ENCODE data around the gene LPIN1.
"Not testable (repeated sequence)": the region's sequence is repeated elsewhere in the genome, so short reads cannot be mapped to it uniquely, and the experiment has no call there.

LPIN1 gene

GRCh38 chr2:11720752-11721151 is 25.7 kb upstream of the LPIN1 start:
- ATAC-seq (replicated peaks; ENCODE audit: extremely low read depth, poor library complexity, severe bottlenecking): no peak
- Mint-ChIP-seq H3K4me3 (no peak overlapping the region), H3K27me3 (peaks cover 77% of the 10 kb centered on the region)

GRCh38 chr2:11722292-11723060 is 24.0 kb upstream of the LPIN1 start:
- H3K4me1 Mint-ChIP-seq: peaks cover 8% of the 10 kb centered on the region
- no peak overlapping the region for H3K4me3 Mint-ChIP-seq
- no peak for ATAC-seq (replicated peaks; ENCODE audit: extremely low read depth, poor library complexity, severe bottlenecking)
- H3K27me3 Mint-ChIP-seq: peaks cover 77% of the 10 kb centered on the region
- no peaks in the 10 kb centered on the region for H3K9me3 Mint-ChIP-seq
- H3K36me3 Mint-ChIP-seq (ENCODE audit: insufficient read depth): peaks cover 2% of the 10 kb centered on the region
- H3K27ac Mint-ChIP-seq (ENCODE audit: low read depth): no peak overlapping the region
- DNase-seq (ENCODE audit: low spot score in 2 of 2): no peak

More at GRCh38 chr2:11720752-11721151, 25.7 kb upstream of the LPIN1 start:
- Mint-ChIP-seq H3K36me3 (ENCODE audit: insufficient read depth) (peaks cover 2% of the 10 kb centered on the region), H3K4me1 (peaks cover 8% of the 10 kb centered on the region), H3K27ac (ENCODE audit: low read depth) (no peak overlapping the region), H3K9me3 (no peaks in the 10 kb centered on the region)
- no peak for DNase-seq (ENCODE audit: low spot score in 2 of 2)

- peaks cover 8% of the 10 kb centered on the region for H3K4me1 Mint-ChIP-seq
- no peaks in the 10 kb centered on the region for H3K9me3 Mint-ChIP-seq
- peaks cover 74% of the 10 kb centered on the region for H3K27me3 Mint-ChIP-seq
- no peak overlapping the region for H3K4me3 Mint-ChIP-seq
- no peak for DNase-seq (ENCODE audit: low spot score in 2 of 2)
- no peak overlapping the region for H3K27ac Mint-ChIP-seq (ENCODE audit: low read depth)
- no peak for ATAC-seq (replicated peaks; ENCODE audit: extremely low read depth, poor library complexity, severe bottlenecking)
- H3K36me3 Mint-ChIP-seq (ENCODE audit: insufficient read depth): peaks cover 2% of the 10 kb centered on the region
Measured at GRCh38 chr2:11723061-11723371, 23.4 kb upstream of the LPIN1 start.

- peaks cover 2% of the 10 kb centered on the region for H3K36me3 Mint-ChIP-seq (ENCODE audit: insufficient read depth)
- H3K27me3 Mint-ChIP-seq: peaks cover 62% of the 10 kb centered on the region
- ATAC-seq (replicated peaks; ENCODE audit: extremely low read depth, poor library complexity, severe bottlenecking) (no peak), DNase-seq (ENCODE audit: low spot score in 2 of 2) (no peak)
- peaks cover 8% of the 10 kb centered on the region for H3K4me1 Mint-ChIP-seq
- H3K27ac Mint-ChIP-seq (ENCODE audit: low read depth): no peak overlapping the region
- no peak overlapping the region for H3K4me3 Mint-ChIP-seq
- no peaks in the 10 kb centered on the region for H3K9me3 Mint-ChIP-seq
Measured at GRCh38 chr2:11724151-11724550, 22.3 kb upstream of the LPIN1 start.

GRCh38 chr2:11726384-11726783 is 20.0 kb upstream of the LPIN1 start:
- H3K27me3 Mint-ChIP-seq: peaks cover 54% of the 10 kb centered on the region
- no peaks in the 10 kb centered on the region for H3K4me1 Mint-ChIP-seq
- H3K4me3 Mint-ChIP-seq: no peak overlapping the region
- H3K27ac Mint-ChIP-seq (ENCODE audit: low read depth): no peak overlapping the region
- ATAC-seq (replicated peaks; ENCODE audit: extremely low read depth, poor library complexity, severe bottlenecking): no peak
- no peak for DNase-seq (ENCODE audit: low spot score in 2 of 2)
- peaks cover 1% of the 10 kb centered on the region for H3K36me3 Mint-ChIP-seq (ENCODE audit: insufficient read depth)
- H3K9me3 Mint-ChIP-seq: no peaks in the 10 kb centered on the region

GRCh38 chr2:11729362-11730212 is 16.8 kb upstream of the LPIN1 start:
- ATAC-seq (replicated peaks; ENCODE audit: extremely low read depth, poor library complexity, severe bottlenecking) (no peak), DNase-seq (ENCODE audit: low spot score in 2 of 2) (no peak)
- Mint-ChIP-seq H3K27me3 (peaks cover 67% of the 10 kb centered on the region), H3K4me1 (no peaks in the 10 kb centered on the region), H3K36me3 (ENCODE audit: insufficient read depth) (peaks cover 1% of the 10 kb centered on the region), H3K4me3 (no peak overlapping the region), H3K27ac (ENCODE audit: low read depth) (no peak overlapping the region), H3K9me3 (no peaks in the 10 kb centered on the region)

- not testable (repeated sequence) for ATAC-seq (replicated peaks; ENCODE audit: extremely low read depth, poor library complexity, severe bottlenecking); H3K4me3 Mint-ChIP-seq; H3K9me3 Mint-ChIP-seq; H3K27ac Mint-ChIP-seq (ENCODE audit: low read depth); DNase-seq (ENCODE audit: low spot score in 2 of 2); H3K36me3 Mint-ChIP-seq (ENCODE audit: insufficient read depth); H3K4me1 Mint-ChIP-seq
- H3K27me3 Mint-ChIP-seq: peaks cover 58% of the 10 kb centered on the region
Measured at GRCh38 chr2:11731214-11731984, 15.0 kb upstream of the LPIN1 start.

- Mint-ChIP-seq H3K4me3 (no peak overlapping the region), H3K27me3 (peaks cover 47% of the 10 kb centered on the region), H3K36me3 (ENCODE audit: insufficient read depth) (peaks cover 1% of the 10 kb centered on the region), H3K4me1 (no peaks in the 10 kb centered on the region), H3K9me3 (no peaks in the 10 kb centered on the region), H3K27ac (ENCODE audit: low read depth) (no peak overlapping the region)
- no peak for DNase-seq (ENCODE audit: low spot score in 2 of 2)
- no peak for ATAC-seq (replicated peaks; ENCODE audit: extremely low read depth, poor library complexity, severe bottlenecking)
Measured at GRCh38 chr2:11732587-11732986, 13.8 kb upstream of the LPIN1 start.

GRCh38 chr2:11737852-11738251 is 8.6 kb upstream of the LPIN1 start:
- H3K27me3 Mint-ChIP-seq: peaks cover 17% of the 10 kb centered on the region
- not testable (repeated sequence) for H3K9me3 Mint-ChIP-seq; H3K4me3 Mint-ChIP-seq; H3K36me3 Mint-ChIP-seq (ENCODE audit: insufficient read depth); H3K27ac Mint-ChIP-seq (ENCODE audit: low read depth); H3K4me1 Mint-ChIP-seq; ATAC-seq (replicated peaks; ENCODE audit: extremely low read depth, poor library complexity, severe bottlenecking); DNase-seq (ENCODE audit: low spot score in 2 of 2)

- Mint-ChIP-seq H3K9me3 (no peaks in the 10 kb centered on the region), H3K27ac (ENCODE audit: low read depth) (no peak overlapping the region), H3K36me3 (ENCODE audit: insufficient read depth) (no peaks in the 10 kb centered on the region), H3K27me3 (peaks cover 8% of the 10 kb centered on the region), H3K4me1 (peaks cover 12% of the 10 kb centered on the region), H3K4me3 (no peak overlapping the region)
- ATAC-seq (replicated peaks; ENCODE audit: extremely low read depth, poor library complexity, severe bottlenecking) (peak; percentile 60), DNase-seq (ENCODE audit: low spot score in 2 of 2) (no peak)
Measured at GRCh38 chr2:11738589-11739436, 7.6 kb upstream of the LPIN1 start.

GRCh38 chr2:11740723-11741122 is 5.7 kb upstream of the LPIN1 start:
- Mint-ChIP-seq H3K4me1 (peaks cover 24% of the 10 kb centered on the region), H3K27ac (ENCODE audit: low read depth) (no peak overlapping the region)

GRCh38 chr2:11742317-11742701 is 4.1 kb upstream of the LPIN1 start:
- Mint-ChIP-seq H3K4me3 (no peak overlapping the region), H3K9me3 (no peaks in the 10 kb centered on the region), H3K27ac (ENCODE audit: low read depth) (no peak overlapping the region), H3K4me1 (peaks cover 33% of the 10 kb centered on the region), H3K27me3 (no peaks in the 10 kb centered on the region), H3K36me3 (ENCODE audit: insufficient read depth) (peaks cover 2% of the 10 kb centered on the region)
- no peak for DNase-seq (ENCODE audit: low spot score in 2 of 2)
- ATAC-seq (replicated peaks; ENCODE audit: extremely low read depth, poor library complexity, severe bottlenecking): no peak

More at GRCh38 chr2:11740723-11741122, 5.7 kb upstream of the LPIN1 start:
- no peaks in the 10 kb centered on the region for H3K36me3 Mint-ChIP-seq (ENCODE audit: insufficient read depth)
- no peaks in the 10 kb centered on the region for H3K27me3 Mint-ChIP-seq
- DNase-seq (ENCODE audit: low spot score in 2 of 2) (no peak), ATAC-seq (replicated peaks; ENCODE audit: extremely low read depth, poor library complexity, severe bottlenecking) (no peak)
- no peak overlapping the region for H3K4me3 Mint-ChIP-seq
- no peaks in the 10 kb centered on the region for H3K9me3 Mint-ChIP-seq

Data from central memory CD8-positive, alpha-beta T cell (primary cell).